Liver (tissue), 9 donors: ENCODE data around the gene VPS13C. TPM values are rescaled to one million over a fixed set of nuclear protein-coding genes. Genes with fewer than 3 reads are reported as not detected.

ENCODE experiments used
- DNase-seq: peaks from one replicate; pipeline ENCODE4 v3.0.0-alpha.2; 2017; ENCODE audit warnings: low spot score
- H3K27ac ChIP-seq, 2 donors: one replicate each; pipeline ENCODE4 v1.7.0; 2013; ENCODE audit warnings: inconsistent platforms in 2 of 2, low read length in 2 of 2, control low read depth in 1 of 2, low read depth in 1 of 2, mild to moderate bottlenecking in 1 of 2
- H3K27me3 ChIP-seq, 4 donors: one replicate each; pipeline versions ENCODE4 v1.6.1 to v1.7.0; 2013; ENCODE audit warnings: low read length in 3 of 4, inconsistent platforms in 1 of 4, mild to moderate bottlenecking in 1 of 4, moderate library complexity in 1 of 4; ENCODE audit not compliant: control insufficient read depth in 4 of 4, insufficient read depth in 4 of 4
- H3K36me3 ChIP-seq, 4 donors: one replicate each; pipeline versions ENCODE4 v1.6.1 to v1.7.0; 2013; ENCODE audit warnings: low read length in 3 of 4, mild to moderate bottlenecking in 3 of 4, low read depth in 1 of 4, moderate library complexity in 1 of 4; ENCODE audit not compliant: control insufficient read depth in 4 of 4, insufficient read depth in 3 of 4
- H3K4me1 ChIP-seq, 4 donors: one replicate each; pipeline versions ENCODE4 v1.6.1 to v1.7.0; 2013; ENCODE audit warnings: low read length in 3 of 4, mild to moderate bottlenecking in 3 of 4, moderate library complexity in 1 of 4; ENCODE audit not compliant: control insufficient read depth in 4 of 4, insufficient read depth in 4 of 4
- H3K4me3 ChIP-seq, 3 donors: one replicate each; pipeline versions ENCODE4 v1.6.1 to v1.7.0; 2013; ENCODE audit warnings: low read length in 3 of 3, control low read depth in 1 of 3, low read depth in 1 of 3, mild to moderate bottlenecking in 1 of 3
- H3K9ac ChIP-seq, 2 donors: one replicate each; pipeline ENCODE4 v1.7.0; 2013; ENCODE audit warnings: low read length in 2 of 2, mild to moderate bottlenecking in 2 of 2, moderate library complexity in 2 of 2, control low read depth in 1 of 2, low read depth in 1 of 2
- H3K9me3 ChIP-seq, 4 donors: one replicate each; pipeline versions ENCODE4 v1.6.1 to v1.7.0; 2013; ENCODE audit warnings: low read length in 3 of 4; ENCODE audit not compliant: control insufficient read depth in 4 of 4
- ATF3 ChIP-seq: IDR thresholded peaks from 2 replicates; pipeline ENCODE4 v1.6.1; 2016; ENCODE audit warnings: antibody characterized with exemption
- FOXA1 ChIP-seq: IDR thresholded peaks from 2 replicates; pipeline ENCODE4 v1.6.1; 2016; ENCODE audit warnings: antibody characterized with exemption
- HNF4A ChIP-seq, 2 donors: conservative IDR thresholded peaks; 2 replicates each; pipeline ENCODE4 v1.6.1; 2016; ENCODE audit warnings: antibody characterized with exemption in 2 of 2, mild to moderate bottlenecking in 2 of 2
- JUND ChIP-seq, 2 donors: IDR thresholded peaks; 2 replicates each; pipeline ENCODE4 v1.6.1; 2016; ENCODE audit warnings: antibody characterized with exemption in 2 of 2
- MAX ChIP-seq: IDR thresholded peaks from 2 replicates; pipeline ENCODE4 v1.6.1; 2016; ENCODE audit warnings: antibody characterized with exemption
- NR2F2 ChIP-seq: IDR thresholded peaks from 2 replicates; pipeline ENCODE4 v1.6.1; 2016; ENCODE audit warnings: antibody characterized with exemption
- RAD21 ChIP-seq, 2 donors: IDR thresholded peaks; 2 replicates each; pipeline ENCODE4 v1.6.1; 2016; ENCODE audit warnings: antibody characterized with exemption in 2 of 2, mild to moderate bottlenecking in 2 of 2
- RXRA ChIP-seq, 2 donors: IDR thresholded peaks; 2 replicates each; pipeline ENCODE4 v1.6.1; 2017 to 2018; ENCODE audit warnings: antibody characterized with exemption in 2 of 2, mild to moderate bottlenecking in 1 of 2
- TAF1 ChIP-seq: conservative IDR thresholded peaks from 2 replicates; pipeline ENCODE4 v1.6.1; 2016; ENCODE audit warnings: antibody characterized with exemption, mild to moderate bottlenecking
- YY1 ChIP-seq: IDR thresholded peaks from 2 replicates; pipeline ENCODE4 v1.6.1; 2016; ENCODE audit warnings: antibody characterized with exemption, mild to moderate bottlenecking
- ZBTB33 ChIP-seq: IDR thresholded peaks from 2 replicates; pipeline ENCODE4 v1.6.1; 2016; ENCODE audit warnings: antibody characterized with exemption
- WGBS: extraction: QIAGEN DNeasy Blood & Tissue Kit; methylation state at CpG from one replicate; pipeline ENCODE4 v1.1.7; 2013; 5-methylcytosine and 5-hydroxymethylcytosine counted together
- polyA plus RNA-seq, 2 donors: library from polyadenylated mRNA; stranded (reverse) in 1 of 2; unstranded in 1 of 2; fragments of 200-250 nt in 1 of 2; fragments of >200 nt in 1 of 2; fragmentation: Nextera tagmentation in 1 of 2; extraction: Ambion mirVana in 1 of 2; gene quantifications; one replicate each; pipeline versions ENCODE4 v1.2.1 to v1.2.3, GENCODE V29; 2013 to 2015
- total RNA-seq, 2 donors: library from RNA; depleted of rRNA; stranded (reverse); fragments of >200 nt; gene quantifications; one replicate each; pipeline ENCODE4 v1.2.3, GENCODE V29; 2014
- TF ChIP-seq, protein P1 (sequence below): fragments of 150-350 bp; IDR thresholded peaks from 2 replicates; pipeline ENCODE4 v1.5.1; 2017; ENCODE audit warnings: improper control_type of control experiment, low read depth, low read length; ENCODE audit not compliant: missing input control
- TF ChIP-seq, protein P2 (sequence below): IDR thresholded peaks from 2 replicates; pipeline ENCODE4 v1.6.1; 2016; ENCODE audit warnings: antibody characterized with exemption, mild to moderate bottlenecking
- donor health status: healthy.
- donor health status: healthy.
- donor health status: healthy.
- donor health status: healthy.
- donor health status: healthy.

Gene VPS13C
- total and polyA plus RNA-seq, 4 donors: 5.4 to 42.0 (median 17.4) TPM

DNA sequence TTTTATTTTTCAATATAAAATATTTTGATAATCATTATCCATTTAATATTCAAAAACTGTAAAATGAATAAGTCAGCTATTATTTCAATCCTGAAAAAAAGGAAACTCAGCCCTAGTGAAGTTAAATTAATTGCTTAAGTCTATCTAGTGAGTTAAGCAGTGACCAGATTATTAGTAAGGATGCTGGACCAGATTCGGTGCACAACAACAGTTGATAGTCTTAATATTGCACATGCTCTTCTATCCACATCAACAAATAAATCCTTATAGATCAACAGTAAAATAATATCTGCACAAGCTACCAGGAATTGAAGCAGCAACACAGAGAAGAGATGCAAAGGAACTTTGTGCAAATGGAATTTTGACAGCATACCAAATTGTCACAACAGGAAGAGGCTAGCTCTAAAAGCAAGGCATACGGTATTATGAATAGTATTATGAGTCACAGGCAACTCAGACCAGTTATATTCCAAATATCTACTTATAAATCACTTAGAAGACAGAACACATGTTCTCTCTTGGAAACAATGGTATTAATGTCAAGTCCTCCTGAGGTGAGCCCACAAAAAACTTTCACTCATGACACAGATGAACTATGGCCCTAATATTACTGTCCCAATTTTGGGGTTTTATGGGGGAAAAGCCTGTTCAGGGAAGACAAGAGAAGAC, 24.9 kb downstream of the VPS13C start (continued):
- TF ChIP-seq, protein P1, sequence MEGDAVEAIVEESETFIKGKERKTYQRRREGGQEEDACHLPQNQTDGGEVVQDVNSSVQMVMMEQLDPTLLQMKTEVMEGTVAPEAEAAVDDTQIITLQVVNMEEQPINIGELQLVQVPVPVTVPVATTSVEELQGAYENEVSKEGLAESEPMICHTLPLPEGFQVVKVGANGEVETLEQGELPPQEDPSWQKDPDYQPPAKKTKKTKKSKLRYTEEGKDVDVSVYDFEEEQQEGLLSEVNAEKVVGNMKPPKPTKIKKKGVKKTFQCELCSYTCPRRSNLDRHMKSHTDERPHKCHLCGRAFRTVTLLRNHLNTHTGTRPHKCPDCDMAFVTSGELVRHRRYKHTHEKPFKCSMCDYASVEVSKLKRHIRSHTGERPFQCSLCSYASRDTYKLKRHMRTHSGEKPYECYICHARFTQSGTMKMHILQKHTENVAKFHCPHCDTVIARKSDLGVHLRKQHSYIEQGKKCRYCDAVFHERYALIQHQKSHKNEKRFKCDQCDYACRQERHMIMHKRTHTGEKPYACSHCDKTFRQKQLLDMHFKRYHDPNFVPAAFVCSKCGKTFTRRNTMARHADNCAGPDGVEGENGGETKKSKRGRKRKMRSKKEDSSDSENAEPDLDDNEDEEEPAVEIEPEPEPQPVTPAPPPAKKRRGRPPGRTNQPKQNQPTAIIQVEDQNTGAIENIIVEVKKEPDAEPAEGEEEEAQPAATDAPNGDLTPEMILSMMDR: no peak
- TF ChIP-seq RXRA (IDR thresholded peaks at IDR 0.05) (no peak), YY1 (no peak), ATF3 (no peak)

GRCh38 chr15:62027916-62028315, 32.3 kb downstream of the VPS13C start:
- WGBS: 83% methylated on average over 5 of the region's 5 CpGs
- no peak overlapping the region for H3K9ac ChIP-seq
- no peaks in the 10 kb centered on the region for H3K27me3 ChIP-seq
- no peaks in the 10 kb centered on the region for H3K9me3 ChIP-seq
- DNase-seq: no peak
- TF ChIP-seq ZBTB33 (no peak), MAX (no peak), RXRA (IDR thresholded peaks at IDR 0.05) (no peak), RAD21 (IDR thresholded peaks at IDR 0.05) (no peak), JUND (IDR thresholded peaks at IDR 0.05) (no peak), TAF1 (no peak), YY1 (no peak), HNF4A (conservative IDR thresholded peaks at IDR 0.05) (no peak), NR2F2 (no peak), FOXA1 (no peak)
- TF ChIP-seq, protein P2, sequence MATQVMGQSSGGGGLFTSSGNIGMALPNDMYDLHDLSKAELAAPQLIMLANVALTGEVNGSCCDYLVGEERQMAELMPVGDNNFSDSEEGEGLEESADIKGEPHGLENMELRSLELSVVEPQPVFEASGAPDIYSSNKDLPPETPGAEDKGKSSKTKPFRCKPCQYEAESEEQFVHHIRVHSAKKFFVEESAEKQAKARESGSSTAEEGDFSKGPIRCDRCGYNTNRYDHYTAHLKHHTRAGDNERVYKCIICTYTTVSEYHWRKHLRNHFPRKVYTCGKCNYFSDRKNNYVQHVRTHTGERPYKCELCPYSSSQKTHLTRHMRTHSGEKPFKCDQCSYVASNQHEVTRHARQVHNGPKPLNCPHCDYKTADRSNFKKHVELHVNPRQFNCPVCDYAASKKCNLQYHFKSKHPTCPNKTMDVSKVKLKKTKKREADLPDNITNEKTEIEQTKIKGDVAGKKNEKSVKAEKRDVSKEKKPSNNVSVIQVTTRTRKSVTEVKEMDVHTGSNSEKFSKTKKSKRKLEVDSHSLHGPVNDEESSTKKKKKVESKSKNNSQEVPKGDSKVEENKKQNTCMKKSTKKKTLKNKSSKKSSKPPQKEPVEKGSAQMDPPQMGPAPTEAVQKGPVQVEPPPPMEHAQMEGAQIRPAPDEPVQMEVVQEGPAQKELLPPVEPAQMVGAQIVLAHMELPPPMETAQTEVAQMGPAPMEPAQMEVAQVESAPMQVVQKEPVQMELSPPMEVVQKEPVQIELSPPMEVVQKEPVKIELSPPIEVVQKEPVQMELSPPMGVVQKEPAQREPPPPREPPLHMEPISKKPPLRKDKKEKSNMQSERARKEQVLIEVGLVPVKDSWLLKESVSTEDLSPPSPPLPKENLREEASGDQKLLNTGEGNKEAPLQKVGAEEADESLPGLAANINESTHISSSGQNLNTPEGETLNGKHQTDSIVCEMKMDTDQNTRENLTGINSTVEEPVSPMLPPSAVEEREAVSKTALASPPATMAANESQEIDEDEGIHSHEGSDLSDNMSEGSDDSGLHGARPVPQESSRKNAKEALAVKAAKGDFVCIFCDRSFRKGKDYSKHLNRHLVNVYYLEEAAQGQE: no peak
- TF ChIP-seq, protein P1: no peak
- H3K27ac ChIP-seq: no peak overlapping the region
- H3K36me3 ChIP-seq: no peaks in the 10 kb centered on the region
- no peaks in the 10 kb centered on the region for H3K4me1 ChIP-seq
- H3K4me3 ChIP-seq: no peak overlapping the region
